NCI-H128 (cell line): Measurements from ENCODE around the gene TMEM232.
"Not testable (repeated sequence)": the region's sequence is repeated elsewhere in the genome, so short reads cannot be mapped to it uniquely, and the experiment has no call there.

ENCODE experiments used
- DNase-seq: peaks from one replicate; lab custom pipeline; 2025; ENCODE audit not compliant: unreplicated experiment; lab: John Stamatoyannopoulos, UW

Gene TMEM232

GRCh38 chr5:110707260-110707844, 19.1 kb downstream of the TMEM232 start:
- no peak for DNase-seq

DNA sequence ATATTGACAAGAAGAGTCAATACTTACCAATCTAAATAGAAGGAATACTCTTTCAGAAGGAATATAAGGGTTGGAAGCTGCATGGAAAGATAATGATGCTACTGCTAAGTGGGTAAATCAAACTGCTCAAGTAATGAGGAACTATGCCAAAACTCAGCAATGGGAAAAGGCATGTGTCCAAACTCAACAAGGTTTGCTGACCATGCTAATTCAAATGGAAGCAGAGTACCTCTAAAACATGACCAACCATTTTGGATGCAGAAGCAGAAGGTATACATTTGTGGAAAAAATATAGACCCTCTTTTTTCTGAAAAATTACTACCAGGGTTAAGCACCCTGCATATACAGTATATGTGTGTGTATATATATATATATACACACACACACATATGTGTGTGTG, 21.1 kb downstream of the TMEM232 start:
- DNase-seq, result no peak

GRCh38 chr5:110703481-110703880, 23.0 kb downstream of the TMEM232 start:
- DNase-seq, result no peak

DNA sequence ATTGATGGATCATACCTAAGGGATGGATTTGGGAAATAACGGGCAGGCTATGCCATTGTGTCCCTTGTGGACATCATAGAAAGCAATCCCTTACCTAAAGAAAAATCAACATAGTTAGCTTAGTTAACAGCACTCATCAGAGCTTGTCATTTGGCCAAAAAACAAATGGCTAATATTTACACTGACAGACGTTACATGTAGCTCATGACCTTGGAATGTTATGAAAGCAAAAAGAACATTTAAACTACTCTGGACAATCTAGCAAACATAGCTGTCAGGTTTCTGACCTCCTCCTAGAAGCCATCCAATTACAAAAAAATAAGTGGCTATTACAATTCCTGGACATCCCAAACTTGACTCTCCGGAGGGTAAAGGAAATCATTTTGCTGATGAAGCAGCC, 23.8 kb downstream of the TMEM232 start:
- DNase-seq, result no peak

GRCh38 chr5:110702300-110702699, 24.2 kb downstream of the TMEM232 start:
- DNase-seq, result no peak

- not testable (repeated sequence) for DNase-seq
Observed at GRCh38 chr5:110692669-110693068, 33.8 kb downstream of the TMEM232 start.

DNA sequence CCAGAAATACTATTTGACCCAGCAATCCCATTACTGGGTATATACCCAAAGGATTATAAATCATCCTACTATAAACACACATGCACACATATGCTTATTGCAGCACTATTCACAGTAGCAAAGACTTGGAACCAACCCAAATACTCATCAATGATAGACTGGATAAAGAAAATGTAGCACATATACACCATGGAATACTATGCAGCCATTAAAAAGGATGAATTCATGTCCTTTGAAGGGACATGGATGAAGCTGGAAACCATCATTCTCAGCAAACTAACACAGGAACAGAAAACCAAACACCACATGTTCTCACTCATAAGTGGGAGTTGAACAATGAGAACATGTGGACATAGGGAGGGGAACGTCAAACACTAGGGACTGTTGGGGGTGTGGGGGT, 35.9 kb downstream of the TMEM232 start:
- DNase-seq, result not testable (repeated sequence)

GRCh38 chr5:110687485-110687884, 39.0 kb downstream of the TMEM232 start:
- DNase-seq, result no peak

GRCh38 chr5:110686270-110686669, 40.2 kb downstream of the TMEM232 start:
- no peak for DNase-seq

DNA sequence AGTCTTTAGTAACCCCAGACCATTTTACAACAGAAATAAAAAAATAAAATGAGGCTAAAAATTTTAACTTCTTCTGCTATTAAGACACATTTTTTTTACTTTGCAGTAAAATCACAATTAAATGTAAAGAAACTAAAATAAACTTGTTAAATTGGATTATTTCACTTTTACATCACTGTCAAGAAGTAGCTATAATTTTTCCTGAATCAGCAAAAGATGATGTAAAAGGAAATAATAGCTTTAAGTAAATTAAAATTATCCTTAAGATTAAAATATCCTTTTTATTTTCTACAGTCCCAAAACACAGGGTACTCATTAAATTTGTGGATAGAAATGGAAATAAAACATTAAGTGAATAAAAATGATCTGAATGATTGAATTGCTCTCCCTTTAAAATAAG, 44.5 kb downstream of the TMEM232 start:
- DNase-seq, result no peak

GRCh38 chr5:110681109-110681508, 45.4 kb downstream of the TMEM232 start:
- no peak for DNase-seq

GRCh38 chr5:110676554-110676953, 49.9 kb downstream of the TMEM232 start:
- not testable (repeated sequence) for DNase-seq

DNA sequence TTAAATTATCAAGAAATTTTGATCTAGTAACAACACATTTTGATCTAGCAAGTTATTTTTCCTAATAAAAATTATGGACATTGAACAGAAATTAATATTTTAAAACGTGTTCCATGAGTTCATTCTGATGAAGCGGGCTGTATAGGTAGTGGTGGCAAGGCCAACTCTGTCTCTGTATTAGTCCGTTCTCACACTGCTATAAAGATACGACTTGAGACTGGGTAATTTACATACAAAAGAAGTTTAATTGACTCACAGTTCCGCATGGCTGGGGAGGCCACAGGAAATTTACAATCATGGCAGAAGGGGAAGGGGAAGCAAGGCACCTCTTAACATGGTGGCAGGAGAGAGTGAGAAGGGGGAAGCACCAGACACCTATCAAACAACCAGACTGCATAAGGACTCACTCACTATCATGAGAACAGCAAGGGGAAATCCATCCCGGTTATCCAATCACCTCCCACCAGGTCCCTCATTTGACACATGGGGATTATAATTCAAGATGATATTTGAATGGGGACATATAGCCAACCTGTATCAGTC, 61.2 kb downstream of the TMEM232 start:
- no peak for DNase-seq

DNA sequence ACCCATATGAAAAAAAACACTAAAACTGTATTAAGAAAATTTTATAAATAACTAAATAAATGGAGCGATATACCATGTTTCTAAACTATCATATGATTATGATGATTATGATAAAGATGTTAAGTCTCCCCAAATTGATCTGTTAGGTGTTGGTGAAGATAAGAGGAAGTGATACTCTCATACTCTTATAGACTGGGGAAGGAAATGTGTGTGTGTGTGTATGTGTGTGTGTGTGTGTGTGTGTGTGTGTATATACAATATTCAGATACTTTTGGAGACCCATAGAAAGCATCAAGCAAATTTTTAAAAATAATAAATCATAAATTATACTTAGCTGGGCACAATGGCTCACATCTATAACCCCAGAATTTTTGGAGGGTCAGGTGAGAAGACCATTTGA, 62.9 kb downstream of the TMEM232 start:
- no peak for DNase-seq

GRCh38 chr5:110658006-110658405, 68.5 kb downstream of the TMEM232 start:
- no peak for DNase-seq

DNA sequence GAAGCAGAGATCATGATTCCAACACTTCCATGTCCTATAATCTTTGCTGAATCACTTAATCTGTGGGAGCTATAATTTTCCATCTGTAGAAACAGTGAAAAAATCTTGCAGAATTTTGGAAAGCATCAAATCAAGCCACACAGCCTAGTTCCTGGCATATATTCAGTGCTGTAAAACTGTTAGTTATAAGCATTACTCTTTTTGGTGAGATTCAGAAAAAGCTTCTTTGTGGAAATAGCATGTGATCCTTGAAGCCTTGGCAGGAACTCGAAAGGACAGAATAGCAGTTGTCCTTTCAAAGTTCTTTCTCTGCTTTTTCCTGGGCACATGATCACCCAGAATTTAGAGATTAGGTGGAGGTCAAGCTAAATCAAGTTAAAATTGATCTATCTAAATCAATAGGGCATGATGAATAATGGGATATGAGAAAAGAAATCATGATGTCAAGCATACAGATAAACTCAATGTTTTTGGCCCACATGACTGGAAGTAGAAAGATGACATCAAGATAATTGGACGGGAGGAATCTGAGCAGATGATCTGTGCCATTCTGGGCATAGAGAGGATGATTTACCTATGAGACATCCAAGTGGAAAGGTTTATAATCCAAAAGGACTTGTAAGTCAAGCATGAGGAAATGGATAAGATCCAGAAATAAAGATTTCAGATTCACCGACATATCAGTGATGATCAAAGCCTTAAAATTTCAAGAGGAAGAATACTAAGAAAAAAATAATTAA, 73.1 kb downstream of the TMEM232 start:
- no peak for DNase-seq

DNA sequence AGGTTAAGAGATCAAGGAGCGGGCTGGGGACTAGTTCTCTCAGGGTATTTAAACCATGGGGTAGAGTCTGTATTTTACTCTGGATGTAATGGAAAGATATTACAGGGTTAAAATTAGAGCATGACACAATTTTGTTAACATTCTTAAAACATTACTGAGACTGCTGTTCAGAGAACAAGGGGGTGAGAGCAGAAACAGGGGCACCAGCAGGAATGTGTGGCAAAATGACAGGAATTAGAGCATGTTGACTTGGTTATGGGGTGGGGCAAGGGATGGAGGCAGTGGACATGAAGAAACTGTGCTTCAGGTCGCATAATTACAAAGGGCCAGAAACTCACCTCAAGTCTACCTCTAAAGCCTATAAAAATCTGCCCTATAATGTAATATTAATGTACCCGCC, 75.0 kb downstream of the TMEM232 start:
- DNase-seq, result no peak

- DNase-seq, result no peak
Observed at GRCh38 chr5:110644357-110644756, 82.1 kb downstream of the TMEM232 start.

DNA sequence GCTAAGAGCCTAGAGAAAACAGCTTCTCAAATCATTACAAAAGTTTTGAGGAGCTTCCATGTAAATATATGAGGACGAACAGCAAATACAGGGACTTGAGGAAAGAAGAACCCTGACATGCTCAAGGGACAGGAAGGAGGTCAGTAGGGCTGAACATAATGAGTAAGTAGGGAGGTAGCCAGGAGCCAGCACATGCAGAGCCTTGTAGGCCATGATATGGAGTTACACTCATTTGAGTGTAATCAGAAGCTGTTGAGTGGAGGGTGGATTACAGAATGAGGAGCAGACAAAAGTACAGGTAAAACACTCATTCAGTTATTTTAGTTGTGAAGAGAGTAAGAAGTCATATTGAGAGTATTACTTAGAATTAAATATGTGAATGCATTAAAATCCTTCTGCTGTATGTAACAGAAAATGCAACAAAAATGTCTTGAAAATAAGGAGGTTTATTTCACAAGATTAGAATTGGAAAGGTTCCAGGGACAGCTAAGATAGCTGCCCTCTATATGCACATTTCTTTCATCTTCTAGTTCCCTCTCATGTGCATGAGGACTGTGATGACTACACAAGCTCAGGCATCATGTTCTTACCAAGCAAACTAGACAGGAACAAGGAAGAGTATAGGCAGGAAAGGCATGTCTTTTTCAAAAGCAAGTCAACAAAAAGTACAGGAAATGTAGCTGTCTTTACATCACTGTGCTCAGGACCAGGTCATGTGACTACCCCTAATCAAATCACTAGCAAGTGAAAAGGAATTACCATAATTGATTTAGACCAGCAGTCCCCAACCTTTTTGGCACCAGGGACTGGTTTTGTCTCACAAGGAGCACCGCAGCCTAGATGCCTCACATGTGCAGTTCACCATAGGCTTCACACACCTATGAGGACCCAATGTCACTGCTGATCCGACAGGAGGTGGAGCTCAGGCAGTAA, 87.2 kb downstream of the TMEM232 start:
- DNase-seq, result no peak

GRCh38 chr5:110634475-110634874, 92.0 kb downstream of the TMEM232 start:
- DNase-seq, result no peak

DNA sequence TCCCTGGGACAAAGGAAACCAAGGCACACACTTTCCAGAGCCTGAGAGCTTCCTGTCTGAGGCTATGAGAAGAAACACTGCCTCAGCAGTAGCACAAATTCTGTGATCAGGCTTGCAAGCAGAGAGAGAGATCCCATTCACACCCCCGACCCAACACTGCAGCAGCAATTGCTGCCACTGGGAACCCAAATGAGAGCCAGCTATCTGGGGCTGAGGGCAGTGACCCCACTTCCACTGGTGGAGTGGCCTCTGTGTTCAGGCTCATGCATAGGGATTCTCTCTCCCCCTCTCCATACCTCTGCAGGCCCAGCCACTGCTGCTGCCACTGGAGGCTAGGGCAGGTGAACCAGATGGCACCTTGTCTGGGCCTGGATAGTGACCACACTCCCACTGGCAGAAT, 95.2 kb downstream of the TMEM232 start:
- DNase-seq, result no peak

GRCh38 chr5:110630350-110630749, 96.1 kb downstream of the TMEM232 start:
- DNase-seq, result no peak
